Smooth muscle cell of the coronary artery (primary cell): ENCODE results near the gene PLA2G4A. TPM values are rescaled to one million over a fixed set of nuclear protein-coding genes. Genes with fewer than 3 reads are reported as not detected.

Source experiments
- total RNA-seq: library from RNA; depleted of rRNA; stranded (reverse); fragments of >200 nt; gene quantifications from 2 replicates; pipeline ENCODE4 v1.2.3, GENCODE V29; 2014; ENCODE audit warnings: low replicate concordance

The PLA2G4A gene
- 17.4 and 30.7 TPM in 2 replicates for total RNA-seq

DNA sequence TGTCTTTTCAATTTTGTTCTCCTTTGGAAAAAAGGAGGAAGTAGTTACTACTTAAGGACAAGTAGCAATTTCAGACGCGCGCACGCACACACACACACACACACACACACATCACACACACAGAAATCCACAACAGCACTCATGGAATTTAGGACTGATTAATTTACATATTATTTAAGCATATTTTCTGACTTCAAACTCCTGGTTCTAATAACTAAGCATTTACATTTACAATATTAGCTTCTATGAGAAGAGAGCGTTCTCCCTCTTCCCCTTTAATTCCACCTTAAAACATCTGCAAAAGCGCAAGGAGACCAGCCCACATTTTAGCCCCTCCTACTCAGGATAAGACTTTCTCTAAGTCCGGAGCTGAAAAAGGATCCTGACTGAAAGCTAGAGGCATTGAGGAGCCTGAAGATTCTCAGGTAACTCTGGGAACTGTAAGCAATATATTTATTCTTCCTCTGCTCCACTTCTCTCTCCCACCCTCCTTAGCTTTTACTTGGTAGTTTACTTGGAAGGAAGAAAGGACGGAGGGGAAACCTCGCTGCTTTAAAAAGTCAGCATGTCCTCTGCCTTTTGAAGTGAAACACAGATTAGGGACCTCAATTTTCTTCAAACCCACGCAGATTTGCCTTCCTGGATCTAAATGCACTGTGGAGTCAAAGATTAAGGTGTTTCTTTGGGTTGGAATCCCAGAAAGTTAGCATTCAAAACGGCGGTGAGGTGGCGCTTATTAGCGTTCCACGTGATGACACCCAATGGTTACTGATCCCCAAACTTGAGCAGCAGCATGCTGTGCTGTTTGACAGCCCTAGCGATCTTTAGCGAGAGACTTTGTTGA, at the start of gene PLA2G4A:
Gene PLA2G4A (plus strand): TSS at position 339 of the 844 bp plus-strand sequence. CDS start 25,406 bp downstream, outside the sequence.

Other genes starting within 250 kb of the PLA2G4A start
- 3.5 and 20.8 TPM in 2 replicates for gene PTGS2, start 148.5 kb upstream of the PLA2G4A start, total RNA-seq